Stimulated activated CD4-positive, alpha-beta T cell treated with anti-CD3 and anti-CD28 coated beads, Interleukin-1b, Interleukin-23, amount 100 ng/mL, for 1 hour (primary cell): ENCODE results near the gene ACTC1.

Experiments
- DNase-seq, 2 donors: peaks; one replicate each; pipeline ENCODE4 v3.0.0-alpha.2; 2020; ENCODE audit warnings: low read depth in 2 of 2

ACTC1 gene

DNA sequence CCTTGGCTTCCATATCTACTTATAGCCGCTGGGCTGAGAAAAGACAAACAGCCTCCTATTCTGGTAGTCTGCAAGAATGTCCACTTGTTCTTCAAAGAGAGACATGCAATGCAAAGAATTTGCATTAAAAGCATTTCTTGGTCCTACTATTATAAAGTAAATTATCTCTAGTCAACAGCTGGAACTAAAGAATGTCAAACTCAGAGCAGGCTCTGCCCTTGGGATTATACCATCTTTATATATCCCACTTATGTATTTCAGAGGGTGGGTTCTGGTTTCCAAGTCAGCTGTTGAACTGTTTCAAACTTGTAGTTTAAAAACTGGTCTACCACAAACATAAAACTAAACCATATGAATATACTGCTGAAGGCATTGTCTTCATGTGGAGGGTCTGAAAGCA lies 7.0 kb upstream of the ACTC1 start:
- DNase-seq: no peak

GRCh38 chr15:34799149-34800101 lies 4.1 kb upstream of the ACTC1 start:
- no peak for DNase-seq

DNA sequence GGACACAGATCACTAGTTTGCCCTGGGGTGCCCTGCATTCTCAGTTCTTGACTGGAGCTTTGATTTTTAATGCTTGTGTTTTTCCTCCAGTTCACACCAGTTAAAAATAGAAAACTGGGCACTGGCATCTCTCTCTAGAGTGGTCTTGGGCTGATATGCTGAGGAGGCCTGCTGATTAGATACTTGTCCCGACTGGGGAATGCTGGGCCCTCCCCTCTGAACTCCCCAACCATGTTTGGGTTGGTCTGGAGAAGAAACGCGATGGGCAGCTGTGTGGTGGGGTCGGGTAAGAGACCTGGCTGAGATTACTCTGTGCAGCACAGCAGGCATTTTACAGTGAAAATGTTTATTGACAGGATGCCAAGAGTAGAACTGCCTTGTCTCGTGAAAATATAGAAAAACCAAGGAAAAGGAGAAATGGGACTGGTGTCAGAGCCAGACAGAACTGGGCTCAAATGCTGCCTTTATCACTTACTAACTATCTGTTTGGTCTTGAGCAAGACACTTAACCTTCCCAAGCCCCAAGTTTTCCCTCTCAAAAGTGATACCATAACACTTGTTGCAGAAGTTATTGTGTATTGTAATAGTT lies 1.6 kb upstream of the ACTC1 start:
- no peak for DNase-seq

DNA sequence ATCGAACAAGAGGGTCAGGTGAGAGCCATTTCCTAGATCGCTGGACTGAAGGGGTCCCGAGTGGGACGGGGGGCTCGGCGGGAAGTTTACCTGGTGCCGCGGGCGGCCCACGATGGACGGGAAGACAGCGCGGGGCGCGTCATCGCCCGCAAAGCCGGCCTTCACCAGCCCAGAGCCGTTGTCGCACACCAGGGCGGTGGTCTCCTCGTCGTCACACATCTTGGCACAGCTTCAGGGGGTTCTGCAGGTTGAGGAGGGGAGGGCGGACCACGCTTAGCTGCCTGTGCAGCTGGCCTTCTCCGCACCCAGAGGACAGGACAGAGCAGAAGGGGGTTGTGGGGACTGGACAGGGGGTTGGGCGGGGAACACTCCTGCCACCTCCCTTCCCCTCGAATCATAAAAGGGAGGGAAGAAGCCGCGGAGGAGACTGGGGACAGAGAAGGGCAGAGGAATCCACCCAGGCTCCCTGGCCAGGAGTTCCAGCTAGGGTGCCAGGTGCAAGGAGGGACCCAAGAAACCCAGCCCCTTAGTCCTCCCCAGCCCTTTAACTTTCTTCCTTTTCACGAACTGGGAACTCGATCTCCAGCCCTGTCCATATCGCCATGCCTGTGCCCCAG lies 651 bp downstream of the ACTC1 start:
- DNase-seq: no peak

DNA sequence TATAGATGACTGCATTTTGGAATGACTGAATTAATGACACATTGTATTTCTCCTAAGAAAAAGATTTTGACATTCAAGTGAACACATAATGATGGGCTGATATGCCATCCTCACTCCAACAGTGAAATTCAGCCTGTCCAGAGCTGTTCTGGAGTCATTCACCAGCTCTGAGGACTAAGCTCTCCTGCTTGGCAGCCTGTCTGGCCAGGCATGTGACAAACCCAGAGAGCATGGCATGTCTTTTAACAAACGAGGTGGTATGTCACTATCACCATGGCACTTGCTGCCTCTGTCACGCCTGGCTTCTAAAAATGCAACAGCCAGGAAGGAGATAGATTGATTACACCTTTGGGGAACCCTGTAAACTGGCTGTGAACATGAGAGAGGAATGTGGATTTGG lies 1.4 kb downstream of the ACTC1 start:
- DNase-seq: no peak

DNA sequence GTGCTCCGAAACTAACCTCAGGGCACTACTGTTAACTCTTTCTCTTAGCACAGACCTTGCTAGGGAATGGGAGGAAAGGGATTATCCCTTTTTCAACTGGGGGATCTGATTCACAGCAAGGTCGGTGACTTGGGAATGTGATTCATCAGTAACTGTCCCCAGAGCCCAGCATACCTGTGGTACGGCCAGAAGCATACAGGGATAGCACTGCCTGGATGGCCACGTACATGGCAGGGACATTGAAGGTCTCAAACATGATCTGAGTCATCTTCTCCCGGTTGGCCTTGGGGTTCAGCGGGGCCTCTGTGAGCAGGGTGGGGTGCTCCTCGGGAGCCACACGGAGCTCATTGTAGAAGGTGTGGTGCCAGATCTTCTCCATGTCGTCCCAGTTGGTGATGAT lies 2.3 kb downstream of the ACTC1 start:
- no peak for DNase-seq

GRCh38 chr15:34791701-34792100 lies 3.6 kb downstream of the ACTC1 start:
- no peak for DNase-seq

DNA sequence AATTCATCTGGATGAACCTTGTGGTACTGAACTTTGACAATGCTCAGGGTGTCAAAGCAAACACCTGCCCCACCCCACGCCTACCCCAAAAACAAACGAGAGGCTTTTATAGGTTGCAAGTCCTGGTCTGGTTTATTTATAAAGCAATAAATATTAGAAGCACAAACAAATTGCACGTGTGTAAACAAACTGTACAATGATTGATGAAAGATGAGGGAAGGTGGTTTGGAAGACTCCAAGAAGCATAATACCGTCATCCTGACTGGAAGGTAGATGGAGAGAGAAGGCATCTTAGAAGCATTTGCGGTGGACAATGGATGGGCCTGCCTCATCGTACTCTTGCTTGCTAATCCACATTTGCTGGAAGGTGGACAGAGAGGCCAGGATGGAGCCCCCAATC lies 5.2 kb downstream of the ACTC1 start:
- no peak for DNase-seq

DNA sequence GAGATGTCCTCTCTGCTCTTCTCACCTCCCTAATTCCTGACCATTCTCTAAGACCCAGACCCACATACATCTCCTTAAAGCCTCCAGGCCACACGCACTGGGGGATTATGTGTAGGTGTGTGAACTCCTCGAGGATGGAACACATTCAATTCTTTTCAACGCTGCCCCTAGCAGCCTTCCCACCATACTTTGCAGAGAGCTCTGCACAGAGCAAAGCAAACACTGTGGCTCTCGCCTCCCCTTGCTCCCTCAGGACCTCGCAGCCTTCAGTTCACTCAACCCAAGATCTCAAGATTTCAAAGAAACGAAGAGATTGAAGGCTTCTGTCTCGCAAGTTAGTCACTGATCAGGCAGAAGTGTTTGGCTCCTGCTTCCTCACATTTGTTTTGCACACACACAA lies 6.0 kb downstream of the ACTC1 start:
- no peak for DNase-seq

GRCh38 chr15:34786206-34786605 lies 9.1 kb downstream of the ACTC1 start:
- no peak for DNase-seq

GRCh38 chr15:34783991-34784390 lies 11.4 kb downstream of the ACTC1 start:
- DNase-seq: no peak

GRCh38 chr15:34783431-34783830 lies 11.9 kb downstream of the ACTC1 start:
- no peak for DNase-seq

GRCh38 chr15:34782901-34783300 lies 12.4 kb downstream of the ACTC1 start:
- DNase-seq: no peak

DNA sequence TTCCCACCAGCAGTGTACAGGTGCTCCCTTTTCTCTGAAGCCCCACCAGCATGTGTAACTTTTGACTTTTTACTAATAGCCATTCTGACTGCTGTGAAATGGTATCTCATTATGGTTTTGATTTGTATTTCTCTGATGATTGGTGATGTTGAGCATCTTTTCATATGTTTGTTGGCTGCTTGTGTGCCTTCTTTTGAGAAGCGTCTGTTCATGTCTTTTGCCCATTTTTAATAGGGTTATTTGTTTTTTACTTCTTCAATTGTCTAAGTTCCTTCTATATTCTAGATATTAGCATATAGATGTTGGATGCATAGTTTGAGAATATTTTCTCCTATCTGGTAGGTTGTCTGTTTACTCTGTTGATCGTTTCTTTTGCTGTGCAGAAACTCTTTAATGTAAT lies 14.6 kb downstream of the ACTC1 start:
- DNase-seq: no peak

- DNase-seq: no peak
Observed at GRCh38 chr15:34776606-34777105, 18.7 kb downstream of the ACTC1 start.

GRCh38 chr15:34773917-34774316 lies 21.4 kb downstream of the ACTC1 start:
- no peak for DNase-seq

- DNase-seq: no peak
Observed at GRCh38 chr15:34773013-34773412, 22.3 kb downstream of the ACTC1 start.

- no peak for DNase-seq
Observed at GRCh38 chr15:34772312-34772711, 23.0 kb downstream of the ACTC1 start.

DNA sequence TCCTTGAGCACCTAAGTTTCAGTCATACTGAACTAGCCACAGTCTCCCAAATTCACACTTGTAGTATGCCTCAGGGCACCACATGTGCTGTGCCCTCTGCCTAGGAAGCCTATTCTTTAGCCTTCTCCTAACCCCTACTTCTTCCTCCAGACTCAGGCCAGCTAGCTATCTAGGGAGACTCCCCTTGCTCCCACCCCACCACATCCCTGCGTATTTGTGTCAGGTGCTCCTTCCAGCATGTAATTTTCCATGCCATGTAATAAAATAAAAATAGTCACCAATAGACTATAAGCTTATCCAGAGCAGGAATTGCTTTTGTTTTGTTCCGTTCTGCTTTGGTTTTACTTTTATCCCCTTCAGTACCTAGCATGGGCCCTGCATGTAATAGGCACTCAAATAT lies 25.6 kb downstream of the ACTC1 start:
- no peak for DNase-seq

GRCh38 chr15:34768530-34768929 lies 26.8 kb downstream of the ACTC1 start:
- no peak for DNase-seq

DNA sequence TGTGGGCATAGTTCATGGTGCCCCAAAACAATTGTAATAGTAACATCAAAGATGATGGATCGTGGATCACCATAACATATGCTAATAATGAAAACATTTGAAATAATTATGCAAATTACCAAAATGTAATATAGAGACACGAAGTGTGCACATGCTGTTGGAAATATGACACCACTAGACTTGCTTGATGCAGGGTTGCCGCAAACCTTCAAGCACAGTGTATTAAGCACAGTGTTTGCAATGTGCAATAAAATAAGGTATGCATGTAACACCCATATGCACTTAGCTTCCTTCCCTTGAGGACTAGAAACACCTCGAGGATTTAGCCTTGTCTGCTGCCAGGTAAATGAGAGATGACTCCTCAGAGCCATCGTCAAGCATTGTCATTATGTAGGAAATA lies 29.6 kb downstream of the ACTC1 start:
- DNase-seq: no peak

DNA sequence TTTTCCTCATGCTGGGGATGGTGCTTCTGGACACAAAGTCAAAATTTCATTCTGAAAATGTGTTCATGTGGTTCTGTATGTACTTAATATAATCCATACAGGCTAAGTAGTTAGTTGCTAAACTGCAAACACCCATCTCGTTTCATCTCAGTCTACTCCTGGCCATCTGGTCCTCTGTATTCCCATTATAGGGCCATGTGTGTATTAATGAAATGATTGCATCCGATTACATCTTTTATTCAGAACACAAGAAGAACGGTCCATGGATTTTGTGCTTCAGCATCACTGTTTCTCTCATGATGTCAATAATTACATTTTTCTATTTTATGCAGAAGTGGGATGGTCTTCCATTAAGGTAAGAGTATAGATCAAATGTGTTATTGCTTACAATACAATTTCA lies 34.4 kb downstream of the ACTC1 start:
- no peak for DNase-seq

- no peak for DNase-seq
Observed at GRCh38 chr15:34759992-34760391, 35.4 kb downstream of the ACTC1 start.
